Measurements from ENCODE around the gene TOMM6. TPM values are rescaled to one million over a fixed set of nuclear protein-coding genes. Genes with fewer than 3 reads are reported as not detected.

TOMM6 gene
- polyA plus RNA-seq, 2 donors: 179 to 226 TPM

DNA sequence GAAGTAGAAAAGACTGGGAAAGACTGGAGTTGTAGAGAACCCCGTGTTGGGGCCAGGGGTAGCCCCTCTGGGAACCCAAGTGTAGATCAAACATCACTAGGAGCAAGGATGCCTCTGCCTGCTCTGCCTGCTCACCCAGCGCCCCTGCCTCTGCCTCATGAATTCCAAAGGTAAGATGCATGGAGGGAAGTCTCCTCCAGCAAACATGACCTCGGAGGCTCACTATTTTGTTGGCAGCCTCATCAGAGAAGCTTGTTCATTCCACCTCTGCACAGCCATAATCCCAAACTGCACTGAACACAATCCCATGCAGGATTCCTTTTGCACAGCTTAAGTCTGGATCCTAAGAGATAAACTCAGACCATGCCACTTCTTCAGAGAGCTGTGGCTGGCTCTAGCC, 12.7 kb upstream of the TOMM6 start:
- 87 to 91% methylated on average over 3 of the region's 3 CpGs for WGBS, 2 donors
- Histone ChIP-seq H3K4me1 (ENCODE audit: control insufficient read depth in 2 of 2, insufficient read depth in 2 of 2, low read length in 1 of 2) (no peaks in the 10 kb centered on the region), H3K9me3 (ENCODE audit: control insufficient read depth in 2 of 2, insufficient read depth in 1 of 2, low read depth in 1 of 2, low read length in 1 of 2) (no peaks in the 10 kb centered on the region), H3K4me3 (ENCODE audit: low read depth in 1 of 2, low read length in 2 of 2) (no peak overlapping the region), H3K36me3 (ENCODE audit: control insufficient read depth in 2 of 2, insufficient read depth in 2 of 2, low read length in 1 of 2) (peaks cover 8 to 36% of the 10 kb centered on the region in 2 donors), H3K27me3 (ENCODE audit: control insufficient read depth in 1 of 2, insufficient read depth in 2 of 2, low read length in 2 of 2) (no peaks in the 10 kb centered on the region), H3K27ac (ENCODE audit: low read depth in 2 of 2, low read length in 1 of 2) (no peak overlapping the region)

DNA sequence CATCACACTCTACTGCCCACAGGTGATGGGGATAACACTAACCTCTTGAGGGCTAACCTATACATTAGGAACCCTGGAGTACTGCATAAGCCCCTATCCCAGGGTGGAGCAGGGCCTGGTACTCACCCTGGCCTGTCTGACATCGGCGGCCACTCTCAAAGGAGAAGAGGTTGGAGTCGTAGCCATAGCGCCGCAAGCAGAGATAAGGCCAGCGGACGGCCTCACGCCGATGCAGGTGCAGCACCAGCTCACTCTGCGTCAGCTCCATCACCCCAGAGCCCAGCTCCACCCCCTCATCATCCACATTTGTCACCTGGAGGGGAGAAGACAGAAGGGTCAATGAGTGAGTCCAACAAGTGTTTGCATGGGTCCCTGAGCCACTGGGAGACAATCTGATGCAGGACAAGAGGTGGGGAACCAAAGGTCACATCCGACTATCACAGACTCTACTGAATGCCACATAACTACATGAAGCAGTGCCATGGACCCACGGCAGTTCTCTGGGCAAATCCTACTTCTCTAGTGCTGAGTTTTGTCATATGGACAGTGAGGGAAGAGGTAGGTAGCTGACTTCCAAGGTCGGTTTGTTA, 12.1 kb upstream of the TOMM6 start:
- H3K9me3 ChIP-seq (ENCODE audit: control insufficient read depth in 2 of 2, insufficient read depth in 1 of 2, low read depth in 1 of 2, low read length in 1 of 2): no peaks in the 10 kb centered on the region
- WGBS, 2 donors: 90 to 92% methylated on average over 13 of the region's 13 CpGs
- no peaks in the 10 kb centered on the region for H3K27me3 ChIP-seq (ENCODE audit: control insufficient read depth in 1 of 2, insufficient read depth in 2 of 2, low read length in 2 of 2)
- H3K27ac ChIP-seq (ENCODE audit: low read depth in 2 of 2, low read length in 1 of 2): no peak overlapping the region
- H3K36me3 ChIP-seq (ENCODE audit: control insufficient read depth in 2 of 2, insufficient read depth in 2 of 2, low read length in 1 of 2): peaks cover 8 to 35% of the 10 kb centered on the region in 2 donors
- H3K4me1 ChIP-seq (ENCODE audit: control insufficient read depth in 2 of 2, insufficient read depth in 2 of 2, low read length in 1 of 2): no peaks in the 10 kb centered on the region
- no peak overlapping the region for H3K4me3 ChIP-seq (ENCODE audit: low read depth in 1 of 2, low read length in 2 of 2)

DNA sequence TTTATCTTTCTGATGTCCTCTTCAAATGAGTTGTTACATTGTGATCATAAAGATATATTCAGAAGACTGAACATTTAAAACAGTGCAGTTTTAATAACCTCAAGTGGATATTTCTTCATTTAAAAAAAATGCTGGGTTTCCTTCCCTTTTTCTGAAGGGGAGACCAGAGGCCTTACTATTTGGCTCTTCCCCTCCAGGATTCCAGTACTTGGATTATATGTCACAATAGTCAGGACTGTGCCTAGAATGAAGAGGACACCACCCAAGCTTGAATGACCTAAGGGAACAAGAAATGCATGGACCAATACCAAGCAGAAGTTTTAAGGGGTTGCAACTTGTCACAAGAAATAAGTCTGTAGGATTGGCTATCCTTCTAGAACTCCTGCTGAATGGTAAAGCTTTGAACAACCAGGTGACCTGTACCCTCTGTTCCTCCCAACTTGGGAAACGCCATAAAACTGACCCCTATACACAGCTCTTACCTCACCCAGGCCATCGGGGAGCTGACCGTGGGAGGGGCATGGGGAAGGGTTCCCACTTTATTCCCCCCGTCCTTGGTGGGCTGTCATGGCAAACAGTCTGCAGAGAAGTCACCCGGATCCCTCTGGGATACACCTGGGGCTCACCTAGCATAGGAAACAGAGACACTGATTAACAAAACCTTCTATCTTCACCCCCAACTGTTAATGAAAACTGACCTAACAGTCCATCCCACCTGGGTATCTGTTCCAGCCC, 9.8 kb upstream of the TOMM6 start:
- no peaks in the 10 kb centered on the region for H3K27me3 ChIP-seq (ENCODE audit: control insufficient read depth in 1 of 2, insufficient read depth in 2 of 2, low read length in 2 of 2)
- no peaks in the 10 kb centered on the region for H3K9me3 ChIP-seq (ENCODE audit: control insufficient read depth in 2 of 2, insufficient read depth in 1 of 2, low read depth in 1 of 2, low read length in 1 of 2)
- no peak overlapping the region for H3K4me3 ChIP-seq (ENCODE audit: low read depth in 1 of 2, low read length in 2 of 2)
- peaks cover 0 to 3% of the 10 kb centered on the region in 2 donors for H3K4me1 ChIP-seq (ENCODE audit: control insufficient read depth in 2 of 2, insufficient read depth in 2 of 2, low read length in 1 of 2)
- WGBS, 2 donors: 85 to 86% methylated on average over 5 of the region's 5 CpGs
- peaks cover 8 to 16% of the 10 kb centered on the region in 2 donors for H3K36me3 ChIP-seq (ENCODE audit: control insufficient read depth in 2 of 2, insufficient read depth in 2 of 2, low read length in 1 of 2)
- H3K27ac ChIP-seq (ENCODE audit: low read depth in 2 of 2, low read length in 1 of 2): no peak overlapping the region

DNA sequence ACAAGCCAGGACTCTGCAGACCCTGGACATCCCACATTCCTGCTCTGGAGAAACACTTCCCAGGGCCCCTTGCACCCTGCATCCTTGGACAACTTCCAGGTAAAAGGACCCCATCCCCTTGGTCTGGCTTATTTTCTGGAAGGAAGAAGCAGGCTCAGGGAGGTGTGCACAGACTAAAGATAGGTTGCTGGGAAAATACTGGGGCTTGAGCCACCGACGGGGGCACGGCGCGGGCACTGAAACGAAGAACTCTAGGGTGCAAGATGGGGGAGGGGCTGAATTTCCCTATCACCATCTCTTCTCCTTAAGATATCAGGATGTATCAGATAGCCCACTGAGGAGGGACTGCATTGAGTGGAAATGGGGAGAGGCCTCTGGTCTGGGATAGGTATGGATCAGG, 8.6 kb upstream of the TOMM6 start:
- Histone ChIP-seq H3K9me3 (ENCODE audit: control insufficient read depth in 2 of 2, insufficient read depth in 1 of 2, low read depth in 1 of 2, low read length in 1 of 2) (no peaks in the 10 kb centered on the region), H3K4me3 (ENCODE audit: low read depth in 1 of 2, low read length in 2 of 2) (peak overlapping the region in 1 of 2 donors; percentile 68), H3K36me3 (ENCODE audit: control insufficient read depth in 2 of 2, insufficient read depth in 2 of 2, low read length in 1 of 2) (peaks cover 8 to 15% of the 10 kb centered on the region in 2 donors), H3K27me3 (ENCODE audit: control insufficient read depth in 1 of 2, insufficient read depth in 2 of 2, low read length in 2 of 2) (no peaks in the 10 kb centered on the region), H3K4me1 (ENCODE audit: control insufficient read depth in 2 of 2, insufficient read depth in 2 of 2, low read length in 1 of 2) (peaks cover 0 to 5% of the 10 kb centered on the region in 2 donors), H3K27ac (ENCODE audit: low read depth in 2 of 2, low read length in 1 of 2) (peak overlapping the region in 1 of 2 donors; percentile 52)
- 37 to 42% methylated on average over 6 of the region's 6 CpGs for WGBS, 2 donors

DNA sequence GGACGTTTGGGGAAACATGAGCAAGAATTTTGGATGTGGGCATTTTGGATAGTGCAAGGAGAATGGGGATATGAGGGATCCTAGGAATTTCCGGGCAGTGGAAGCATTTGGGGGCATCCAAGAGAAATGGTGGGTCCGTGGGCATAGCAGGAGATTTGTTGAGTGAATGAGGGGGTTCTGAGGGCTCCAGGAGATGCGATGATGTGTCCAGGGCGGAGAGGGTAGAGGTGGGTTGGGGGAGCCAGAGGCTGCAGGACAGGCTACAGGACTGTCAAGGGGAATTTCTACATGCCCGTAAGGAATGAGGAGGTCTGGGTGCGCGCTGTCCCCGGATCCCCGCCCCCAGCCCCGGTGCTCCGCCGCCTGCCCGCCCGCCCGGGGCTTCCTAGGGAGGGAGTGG, 8.2 kb upstream of the TOMM6 start:
- 2 to 3% methylated on average over 16 of the region's 16 CpGs for WGBS, 2 donors
- Histone ChIP-seq H3K4me1 (ENCODE audit: control insufficient read depth in 2 of 2, insufficient read depth in 2 of 2, low read length in 1 of 2) (peaks cover 0 to 9% of the 10 kb centered on the region in 2 donors), H3K27ac (ENCODE audit: low read depth in 2 of 2, low read length in 1 of 2) (peak overlapping the region; percentile 52 to 88)

DNA sequence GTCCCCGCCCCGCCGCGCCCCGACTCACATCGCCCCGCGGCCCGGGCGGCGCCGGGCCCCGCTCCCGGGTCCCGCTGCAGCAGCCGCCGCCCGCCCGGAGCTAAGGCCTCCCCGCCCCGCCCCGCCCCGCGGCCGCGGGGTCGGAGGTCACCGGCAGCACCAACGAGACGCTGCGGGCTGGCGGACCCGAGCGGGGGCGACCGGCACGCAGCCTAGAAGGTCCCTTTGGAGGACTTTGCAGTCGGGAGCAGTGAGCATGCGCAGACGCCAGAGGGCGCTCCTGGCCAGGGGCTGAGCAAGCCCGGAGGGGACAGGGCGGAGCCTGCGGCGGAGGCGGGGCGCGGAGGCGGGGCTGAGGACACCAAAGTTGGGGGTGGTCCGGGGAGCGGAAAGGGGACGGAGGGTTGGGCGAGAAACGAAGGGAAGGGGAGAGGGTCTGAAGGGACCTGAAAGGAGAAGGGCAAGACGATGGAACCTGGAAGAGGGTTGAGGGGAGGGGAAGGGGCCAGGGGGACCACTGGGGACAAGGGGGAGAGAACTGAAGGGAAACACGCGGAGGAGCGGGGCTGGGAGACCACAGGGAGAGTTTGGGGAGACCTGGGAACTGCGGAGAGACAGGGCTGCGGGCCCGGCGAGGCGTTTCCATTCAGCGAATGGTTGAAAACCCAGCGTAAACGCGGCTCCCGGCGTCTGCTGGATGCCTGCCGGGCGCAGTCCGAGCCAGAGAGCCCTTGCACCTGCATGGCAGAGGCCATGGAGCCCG, 7.5 kb upstream of the TOMM6 start, which contains the start of gene FRS3:
Gene FRS3 (minus strand): TSS at position 113 of the 763 bp plus-strand sequence. CDS start 2,913 bp downstream, outside the sequence.
- Histone ChIP-seq H3K4me1 (ENCODE audit: control insufficient read depth in 2 of 2, insufficient read depth in 2 of 2, low read length in 1 of 2) (peaks cover 0 to 9% of the 10 kb centered on the region in 2 donors), H3K27ac (ENCODE audit: low read depth in 2 of 2, low read length in 1 of 2) (peak within 1 kb of the TSS; percentile 88 to 89)

More for the DNA sequence above, 8.2 kb upstream of the TOMM6 start:
- H3K27me3 ChIP-seq (ENCODE audit: control insufficient read depth in 1 of 2, insufficient read depth in 2 of 2, low read length in 2 of 2): no peaks in the 10 kb centered on the region
- peak overlapping the region; percentile 52 to 68 for H3K4me3 ChIP-seq (ENCODE audit: low read depth in 1 of 2, low read length in 2 of 2)
- no peaks in the 10 kb centered on the region for H3K9me3 ChIP-seq (ENCODE audit: control insufficient read depth in 2 of 2, insufficient read depth in 1 of 2, low read depth in 1 of 2, low read length in 1 of 2)
- H3K36me3 ChIP-seq (ENCODE audit: control insufficient read depth in 2 of 2, insufficient read depth in 2 of 2, low read length in 1 of 2): peaks cover 6 to 12% of the 10 kb centered on the region in 2 donors

DNA sequence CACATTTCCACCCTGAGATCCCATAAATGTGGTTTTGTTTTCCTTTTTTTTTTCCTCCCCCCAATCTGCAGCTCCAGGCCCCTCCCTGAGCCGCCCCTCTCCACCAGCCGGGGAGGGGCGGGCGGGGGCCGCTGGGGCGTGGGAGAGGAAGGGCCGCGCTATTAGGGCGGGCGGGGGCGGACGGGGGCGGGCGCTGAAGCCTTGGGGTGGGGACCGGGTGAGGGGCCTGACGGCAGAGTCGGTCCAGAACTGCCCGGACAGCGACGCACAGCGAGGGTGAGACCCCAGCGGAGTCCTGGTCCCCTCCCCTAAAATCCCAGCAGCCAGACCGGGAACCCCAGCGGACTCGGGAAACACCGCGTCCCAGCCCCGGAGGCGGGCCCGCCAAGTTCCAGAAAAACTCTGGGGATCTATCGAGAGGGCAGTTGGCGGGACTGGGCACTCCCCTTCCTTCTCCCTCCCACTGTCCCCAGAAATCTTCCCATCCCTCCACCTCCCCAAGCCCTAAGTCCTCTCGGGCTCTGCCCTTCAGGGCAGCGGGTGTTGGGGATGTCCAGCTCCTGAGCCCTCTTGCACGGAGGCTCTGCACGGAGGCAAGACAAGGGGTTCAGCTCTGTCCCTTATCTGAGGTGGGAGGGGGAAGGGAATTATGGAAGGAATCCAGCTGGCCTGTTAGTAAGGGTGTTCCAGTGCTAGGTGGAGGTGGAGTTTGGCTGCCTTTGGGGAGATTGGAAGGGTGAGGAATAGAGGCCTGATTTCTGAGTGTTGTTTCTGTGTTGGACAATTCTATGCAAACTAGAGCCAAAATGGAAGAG, 6.7 kb upstream of the TOMM6 start, which contains the start of gene PRICKLE4:
Gene PRICKLE4 (plus strand): TSS at position 232 of the 815 bp plus-strand sequence. CDS start 2,692 bp downstream, outside the sequence.
- peak within 1 kb of the TSS; percentile 88 to 89 for H3K27ac ChIP-seq (ENCODE audit: low read depth in 2 of 2, low read length in 1 of 2)
- no peaks in the 10 kb centered on the region for H3K27me3 ChIP-seq (ENCODE audit: control insufficient read depth in 1 of 2, insufficient read depth in 2 of 2, low read length in 2 of 2)
- peak within 1 kb of the TSS; percentile 52 to 68 for H3K4me3 ChIP-seq (ENCODE audit: low read depth in 1 of 2, low read length in 2 of 2)
- no peaks in the 10 kb centered on the region for H3K9me3 ChIP-seq (ENCODE audit: control insufficient read depth in 2 of 2, insufficient read depth in 1 of 2, low read depth in 1 of 2, low read length in 1 of 2)
- H3K4me1 ChIP-seq (ENCODE audit: control insufficient read depth in 2 of 2, insufficient read depth in 2 of 2, low read length in 1 of 2): peaks cover 0 to 16% of the 10 kb centered on the region in 2 donors
- H3K36me3 ChIP-seq (ENCODE audit: control insufficient read depth in 2 of 2, insufficient read depth in 2 of 2, low read length in 1 of 2): no peaks in the 10 kb centered on the region
- 1 to 2% methylated on average over 31 to 36 of the region's 36 CpGs for WGBS, 2 donors

More for the DNA sequence above, 7.5 kb upstream of the TOMM6 start, which contains the start of gene FRS3:
- Histone ChIP-seq H3K36me3 (ENCODE audit: control insufficient read depth in 2 of 2, insufficient read depth in 2 of 2, low read length in 1 of 2) (peaks cover 0 to 5% of the 10 kb centered on the region in 2 donors), H3K27me3 (ENCODE audit: control insufficient read depth in 1 of 2, insufficient read depth in 2 of 2, low read length in 2 of 2) (no peaks in the 10 kb centered on the region), H3K9me3 (ENCODE audit: control insufficient read depth in 2 of 2, insufficient read depth in 1 of 2, low read depth in 1 of 2, low read length in 1 of 2) (no peaks in the 10 kb centered on the region), H3K4me3 (ENCODE audit: low read depth in 1 of 2, low read length in 2 of 2) (peak within 1 kb of the TSS; percentile 52 to 68)
- WGBS, 2 donors: 0 to 1% methylated on average over 53 to 73 of the region's 73 CpGs

DNA sequence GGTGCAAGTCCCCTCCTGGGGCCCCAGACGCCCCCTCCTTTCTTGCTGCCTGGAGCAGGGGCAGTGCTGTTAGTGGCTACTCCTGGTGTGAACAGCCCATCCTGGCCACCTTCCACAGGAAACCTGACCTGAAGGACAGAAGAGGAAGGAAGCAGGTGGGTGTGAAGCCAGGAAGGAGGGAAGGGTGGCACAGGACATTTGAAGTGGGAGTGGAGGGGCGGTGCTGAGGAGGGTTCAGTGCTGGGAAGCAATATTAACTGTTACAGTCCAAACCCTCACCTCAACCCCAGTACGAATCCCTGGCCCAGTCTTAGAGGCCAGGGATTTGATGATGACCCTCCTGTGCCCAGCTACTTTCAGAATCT, 6.1 kb upstream of the TOMM6 start:
- Histone ChIP-seq H3K4me1 (ENCODE audit: control insufficient read depth in 2 of 2, insufficient read depth in 2 of 2, low read length in 1 of 2) (peaks cover 0 to 20% of the 10 kb centered on the region in 2 donors), H3K36me3 (ENCODE audit: control insufficient read depth in 2 of 2, insufficient read depth in 2 of 2, low read length in 1 of 2) (peaks cover 0 to 2% of the 10 kb centered on the region in 2 donors), H3K9me3 (ENCODE audit: control insufficient read depth in 2 of 2, insufficient read depth in 1 of 2, low read depth in 1 of 2, low read length in 1 of 2) (no peaks in the 10 kb centered on the region), H3K27me3 (ENCODE audit: control insufficient read depth in 1 of 2, insufficient read depth in 2 of 2, low read length in 2 of 2) (no peaks in the 10 kb centered on the region), H3K4me3 (ENCODE audit: low read depth in 1 of 2, low read length in 2 of 2) (peak overlapping the region; percentile 52 to 68), H3K27ac (ENCODE audit: low read depth in 2 of 2, low read length in 1 of 2) (peak overlapping the region; percentile 88 to 89)
- WGBS, 2 donors: 14 to 24% methylated on average over 3 of the region's 3 CpGs
